ENCODE results near the gene NLRC5.

DNA sequence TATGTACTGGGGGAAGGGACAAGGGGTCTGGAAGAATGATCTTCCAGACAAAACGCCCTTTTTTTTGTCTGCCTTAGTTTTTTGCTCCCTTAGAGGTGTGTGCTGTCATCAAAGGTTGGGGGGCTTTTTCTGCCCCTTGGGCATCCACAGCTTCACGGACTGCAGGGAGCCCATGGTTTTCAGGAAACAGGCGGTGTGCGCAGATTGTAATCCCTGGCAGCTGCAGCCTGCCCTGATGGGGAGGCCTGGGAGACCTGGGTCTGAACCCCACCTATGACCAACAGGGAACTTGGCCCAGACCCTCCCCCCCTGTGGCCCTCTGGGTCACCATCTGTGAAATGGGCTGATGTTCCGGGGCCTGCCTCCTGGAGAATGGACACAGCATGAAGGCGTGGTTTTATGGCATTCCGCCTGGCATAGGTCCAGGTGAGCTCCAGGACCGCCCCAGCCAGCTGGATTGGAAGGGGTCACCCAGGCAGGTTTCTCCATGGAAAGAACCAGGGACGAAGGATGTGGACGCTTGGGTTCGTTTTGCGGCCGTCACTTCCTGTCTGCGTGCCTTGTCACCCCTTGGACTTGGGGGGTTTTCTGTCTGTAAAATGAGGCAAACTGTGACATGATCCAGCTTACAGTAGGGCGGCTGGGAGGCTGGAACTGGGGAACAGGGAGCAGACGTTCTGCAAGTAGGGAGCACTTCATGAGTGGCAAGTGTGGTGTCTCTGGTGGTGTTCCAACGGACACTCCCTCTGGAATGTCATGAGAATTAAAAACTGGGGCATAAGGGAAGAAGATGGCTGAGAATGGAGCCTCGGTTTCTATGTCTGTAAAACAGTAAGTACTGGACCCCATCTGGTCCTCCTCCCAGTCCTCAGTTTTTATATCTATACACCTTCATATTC, 104.6 kb downstream of the NLRC5 start:
- no peak for TF ChIP-seq CTCF (IDR thresholded peaks at IDR 0.05; ENCODE audit: insufficient read depth, low read length, poor library complexity, severe bottlenecking)
- TF ChIP-seq EZH2phosphoT487 (conservative IDR thresholded peaks at IDR 0.05; ENCODE audit: low read length) = no peak
